ENCODE data around the gene RNASEL. TPM values are rescaled to one million over a fixed set of nuclear protein-coding genes. Genes with fewer than 3 reads are reported as not detected.

The RNASEL gene
- total RNA-seq, 1 donor from 2014 or later, result 3.1 TPM

DNA sequence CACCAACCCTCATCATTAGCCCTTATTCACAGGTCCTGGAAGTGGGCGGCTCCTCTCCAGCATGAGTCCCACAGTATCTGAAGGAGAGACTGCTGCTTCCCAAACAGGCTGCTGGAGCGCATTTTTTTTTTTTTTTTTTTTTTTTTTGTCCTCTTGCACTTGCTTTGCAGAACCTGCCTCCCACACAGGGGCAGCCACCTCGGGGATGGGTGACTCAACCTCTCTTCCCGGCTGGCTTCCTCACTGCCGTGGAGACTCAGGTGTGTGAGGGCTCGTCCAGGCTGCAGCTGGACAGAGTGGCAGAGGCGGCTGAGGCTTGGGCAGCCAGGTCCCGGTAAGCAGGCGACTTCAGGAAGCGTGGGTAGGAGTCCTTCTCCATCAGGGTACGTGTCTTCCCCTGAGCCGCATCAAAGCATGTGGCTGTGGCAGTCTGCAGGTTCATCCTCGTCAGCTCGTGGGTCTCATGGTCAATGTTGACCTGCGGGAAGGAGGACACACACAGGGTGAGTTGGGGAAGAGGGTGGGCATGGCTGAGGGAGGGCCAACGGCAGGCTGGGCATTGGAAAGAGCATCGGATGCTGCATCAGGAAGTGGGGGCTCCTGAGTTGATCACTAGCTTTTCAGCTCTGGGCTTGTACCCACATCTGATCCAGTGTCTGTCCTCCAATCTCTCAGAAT, 11.1 kb upstream of the RNASEL start:
- no peak for DNase-seq

DNA sequence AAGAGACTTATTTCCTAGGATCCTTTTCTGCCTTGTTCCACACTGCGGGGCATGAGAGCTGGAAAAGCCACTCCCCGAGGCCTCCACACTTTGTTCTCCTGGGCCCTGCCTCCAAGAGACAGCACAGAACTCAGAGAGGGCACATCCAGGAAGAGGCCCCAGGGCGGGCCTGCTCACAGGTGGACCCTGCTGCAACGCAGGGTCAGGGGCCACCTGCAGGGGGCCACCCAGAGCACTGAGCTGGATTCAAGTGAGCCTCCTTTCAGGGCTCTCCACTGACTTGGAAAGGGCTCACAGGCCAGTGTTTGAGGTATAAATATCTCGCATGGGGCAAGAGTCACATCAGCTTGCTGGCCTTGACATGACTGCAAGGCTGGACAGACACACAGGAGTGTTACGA, 10.3 kb upstream of the RNASEL start:
- DNase-seq, result no peak

DNA sequence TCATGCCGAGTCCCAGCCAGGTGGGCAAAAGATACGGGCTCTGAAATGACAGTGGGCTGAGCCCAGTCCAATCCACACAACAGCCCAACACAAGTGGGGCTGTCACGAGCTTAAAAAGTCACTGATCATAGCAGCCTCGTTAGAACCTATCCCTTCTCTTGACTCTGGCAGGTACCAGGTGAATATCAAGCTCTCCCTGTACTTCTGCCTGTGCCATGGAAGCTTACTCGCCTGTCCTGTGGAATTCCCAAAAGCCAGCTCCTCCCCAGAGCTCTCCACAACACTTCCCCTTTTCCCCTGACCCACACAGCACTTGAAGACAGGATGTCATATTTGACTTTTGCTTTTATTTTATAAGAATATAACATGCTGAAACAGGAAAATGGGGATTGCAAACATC, 9.2 kb upstream of the RNASEL start:
- no peak for DNase-seq

DNA sequence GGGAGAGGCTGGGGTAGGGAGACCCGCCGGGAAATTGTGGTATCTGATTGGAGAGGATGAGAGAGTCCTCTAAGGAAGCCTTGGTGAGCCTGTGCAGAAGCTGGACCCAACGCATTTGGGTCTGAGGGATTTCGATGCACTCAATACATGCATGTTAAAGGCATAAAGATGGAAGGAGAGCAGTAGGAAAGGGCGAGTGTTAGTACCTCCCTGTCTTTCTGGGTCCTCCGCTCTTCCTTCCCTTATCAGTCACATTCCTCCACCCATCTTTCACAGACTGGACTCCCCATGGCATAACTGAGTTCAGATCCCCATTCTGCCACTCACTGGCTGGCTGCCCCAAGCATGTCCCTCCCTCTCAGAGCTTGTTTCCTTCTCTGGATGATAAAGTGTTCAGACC, 7.9 kb upstream of the RNASEL start:
- no peak for DNase-seq

DNA sequence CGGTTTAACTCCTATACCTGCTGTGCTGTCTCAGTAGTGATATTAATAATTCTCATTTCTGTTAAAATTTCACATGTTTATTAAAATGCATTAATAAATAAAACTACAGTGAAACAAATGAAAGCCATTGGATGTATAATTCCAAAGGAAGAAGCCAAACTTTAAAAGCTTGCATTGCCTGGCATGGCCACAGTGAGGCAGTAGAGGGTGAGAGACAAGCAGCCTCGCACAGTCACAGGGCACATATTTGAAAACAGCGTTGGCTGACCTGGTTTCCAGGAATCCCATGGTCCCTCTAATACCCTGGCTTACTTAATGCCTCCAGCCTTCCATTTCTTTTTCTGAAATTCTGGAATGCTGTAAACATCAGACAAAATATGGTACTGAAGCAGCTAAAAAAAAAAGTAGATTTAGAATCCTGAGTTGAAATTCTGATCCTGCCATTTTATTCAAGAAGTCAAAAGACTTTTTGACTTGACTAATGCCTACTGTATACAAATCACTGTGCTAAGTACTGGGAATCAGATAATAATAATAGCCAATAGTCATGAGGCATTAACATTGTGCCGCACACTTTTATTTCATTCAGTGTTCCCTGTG, 6.7 kb upstream of the RNASEL start:
- DNase-seq, result peak; percentile 75

DNA sequence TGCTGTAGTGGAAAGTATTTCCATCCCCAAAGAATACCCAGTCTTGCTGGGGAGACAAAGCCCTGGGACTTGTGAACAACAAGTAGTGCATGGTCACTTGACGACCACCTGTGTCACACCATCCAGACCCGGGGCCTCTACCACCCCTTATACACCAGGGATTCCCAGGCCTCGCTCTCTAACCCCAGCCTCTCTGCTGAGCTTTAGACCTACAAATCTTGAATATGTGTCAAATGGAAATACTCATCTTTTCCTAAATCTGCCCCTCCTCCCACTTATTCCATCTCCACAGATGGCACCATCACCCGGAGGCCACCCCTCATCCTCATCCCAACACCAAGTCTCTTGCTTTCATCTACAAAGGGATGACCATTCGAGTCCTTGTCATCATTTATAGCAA, 875 bp upstream of the RNASEL start:
- no peak for DNase-seq

DNA sequence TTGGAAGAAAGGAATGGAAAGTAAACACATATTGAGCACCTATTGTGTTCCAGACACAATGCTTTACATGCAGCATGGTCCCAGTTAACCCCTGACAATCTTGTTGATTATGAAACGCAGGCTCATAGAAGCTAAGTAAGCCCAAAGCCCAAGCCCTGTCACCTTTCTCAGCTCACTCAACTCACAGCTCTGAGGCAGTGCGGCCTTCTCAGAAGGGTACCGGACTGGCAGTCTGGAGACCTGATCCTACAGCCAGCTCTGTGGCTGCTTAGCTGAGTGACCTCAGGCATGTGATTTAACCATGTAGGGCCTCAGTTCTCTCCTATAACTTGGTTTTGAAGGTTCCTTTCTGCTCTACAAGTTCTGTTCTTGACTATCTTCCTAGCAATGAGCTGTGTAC, 464 bp upstream of the RNASEL start:
- no peak for DNase-seq

DNA sequence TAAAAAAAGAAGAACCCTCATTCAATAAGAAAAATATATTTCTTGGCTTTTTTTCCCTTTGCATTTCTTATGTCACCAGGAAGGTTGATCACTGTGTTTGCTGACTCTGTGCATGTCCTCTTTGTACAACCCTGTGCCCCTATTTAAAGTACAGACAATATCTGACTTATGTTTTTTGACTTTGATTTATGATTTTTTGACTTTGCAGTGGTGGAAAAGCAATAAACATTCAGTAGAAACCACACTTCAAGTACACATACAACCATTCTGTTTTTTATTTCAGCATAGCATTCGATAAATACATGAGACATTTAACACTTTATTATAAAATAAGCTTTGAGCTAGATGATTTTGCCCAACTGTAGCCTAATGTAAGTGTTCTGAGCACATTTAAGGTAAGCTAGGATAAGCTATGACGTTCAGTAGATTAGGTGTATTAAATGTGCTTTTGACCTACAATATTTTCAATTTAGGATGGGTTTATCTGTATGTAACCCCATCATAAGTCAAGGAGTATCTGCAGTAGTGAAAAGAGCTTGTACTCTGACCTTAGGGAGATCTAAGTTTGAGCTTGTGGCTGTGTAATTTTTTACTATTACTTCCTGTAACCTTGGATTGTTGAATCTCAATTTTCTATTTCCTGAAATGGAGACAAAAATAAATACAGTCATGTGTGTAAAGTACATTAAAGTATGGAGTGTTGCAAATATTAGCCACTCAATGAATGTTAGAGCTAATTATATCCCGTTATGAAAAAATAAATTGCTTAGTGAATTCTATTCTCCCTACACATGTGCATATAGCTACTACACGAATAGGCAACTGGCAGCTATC, 1.2 kb downstream of the RNASEL start:
- DNase-seq, result no peak

DNA sequence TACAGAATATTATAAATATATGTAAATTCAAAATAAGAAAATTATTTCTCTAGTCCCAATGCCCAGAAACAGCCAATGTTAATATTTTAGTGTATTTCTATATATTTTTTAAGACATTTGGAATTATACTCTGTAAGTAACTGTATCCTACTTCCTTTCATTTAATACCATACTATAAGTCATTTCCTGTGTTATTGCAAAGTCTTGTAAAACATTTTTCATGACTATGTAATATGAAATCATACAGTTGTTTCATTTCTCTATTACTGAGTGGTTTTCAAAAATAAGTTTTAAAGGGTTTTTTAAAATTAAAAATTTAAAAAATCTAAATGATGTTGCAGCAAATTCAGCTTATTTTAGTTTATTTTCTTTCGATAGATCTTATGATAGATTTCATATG, 2.0 kb downstream of the RNASEL start:
- no peak for DNase-seq

DNA sequence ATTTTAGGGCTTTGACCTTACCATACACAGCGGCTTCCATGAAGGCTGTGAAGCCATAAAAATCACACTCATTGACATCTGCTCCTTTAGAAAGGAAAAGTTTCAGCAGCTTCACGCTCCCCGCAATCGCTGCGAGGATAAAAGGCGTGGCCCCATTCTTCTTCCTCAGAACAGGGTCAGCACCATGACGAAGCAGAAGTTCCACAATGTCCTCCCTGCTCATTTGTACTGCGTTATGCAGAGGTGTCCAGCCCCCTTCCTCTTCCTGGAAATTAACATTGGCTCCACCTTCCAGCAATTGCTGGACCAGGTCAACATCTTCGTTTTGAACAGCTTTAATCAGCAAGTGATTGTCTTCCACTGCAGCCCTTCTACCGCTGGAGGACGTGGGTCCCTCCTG, 2.7 kb downstream of the RNASEL start:
- DNase-seq, result no peak

DNA sequence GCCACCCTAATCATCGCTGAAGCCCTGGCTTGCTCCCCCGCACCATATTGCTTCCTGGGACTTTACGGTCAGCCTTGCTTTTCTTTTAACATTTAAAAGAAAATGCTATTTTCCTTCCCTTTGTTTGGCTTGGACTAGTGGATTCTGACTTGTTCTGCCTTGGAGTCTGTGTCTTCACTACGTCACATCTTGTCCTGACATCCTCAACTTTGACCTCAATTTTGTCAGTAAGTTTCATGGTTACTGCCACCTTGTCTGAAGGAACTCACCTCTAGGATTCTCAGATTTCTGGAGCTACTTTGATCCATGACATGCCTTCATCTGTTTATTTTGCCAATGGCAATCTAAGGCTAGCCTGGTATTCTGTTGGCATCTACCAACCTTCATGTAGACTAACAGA, 4.3 kb downstream of the RNASEL start:
- no peak for DNase-seq

DNA sequence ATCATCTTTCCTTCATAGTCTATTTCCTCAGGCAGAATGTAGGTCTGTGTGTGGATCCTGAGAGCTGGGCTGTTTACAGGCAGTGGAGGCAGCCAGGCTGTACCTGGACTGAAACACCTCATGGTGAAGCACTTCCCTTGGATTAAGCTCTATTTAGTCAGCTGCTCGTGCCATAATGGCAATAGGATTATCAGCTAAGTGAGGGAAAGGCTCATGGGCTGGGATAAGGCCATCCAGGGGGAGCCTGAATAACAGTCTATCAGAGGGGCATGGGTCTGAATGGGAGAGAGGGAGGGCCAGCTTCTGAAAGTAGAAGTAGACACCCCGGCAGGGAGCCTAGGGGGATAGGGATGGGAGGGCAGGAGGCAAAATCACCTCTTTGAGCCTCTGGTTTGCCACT, 8.3 kb downstream of the RNASEL start:
- DNase-seq, result no peak

DNA sequence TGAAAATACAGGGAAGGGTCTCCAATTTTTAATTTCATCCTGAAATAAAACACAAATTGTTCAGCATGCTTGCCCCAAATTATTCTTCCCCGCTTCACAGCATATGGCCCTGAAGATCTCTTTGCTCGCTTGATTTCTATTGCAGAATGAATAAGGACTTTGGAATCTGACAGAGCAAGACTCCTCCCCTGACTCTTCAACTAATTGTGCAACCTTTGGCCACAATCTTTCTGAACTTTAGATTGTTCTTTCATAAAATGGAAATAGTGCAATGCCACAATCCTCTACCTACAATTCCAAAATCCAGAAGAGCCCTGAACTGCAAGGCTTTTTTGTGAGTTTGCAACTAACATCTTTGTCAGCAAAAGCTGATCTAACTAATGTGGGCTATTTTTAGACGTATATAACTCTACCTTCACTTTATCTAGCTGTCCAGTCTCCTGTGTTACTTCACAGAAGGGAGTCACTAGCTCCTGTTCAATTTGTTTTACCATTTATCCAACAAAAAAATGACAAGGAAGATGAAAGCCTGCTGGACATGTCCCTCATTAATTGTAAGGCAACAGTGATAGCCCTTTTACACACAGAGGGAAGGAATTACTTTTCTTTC, 13.4 kb downstream of the RNASEL start:
- DNase-seq, result no peak

DNA sequence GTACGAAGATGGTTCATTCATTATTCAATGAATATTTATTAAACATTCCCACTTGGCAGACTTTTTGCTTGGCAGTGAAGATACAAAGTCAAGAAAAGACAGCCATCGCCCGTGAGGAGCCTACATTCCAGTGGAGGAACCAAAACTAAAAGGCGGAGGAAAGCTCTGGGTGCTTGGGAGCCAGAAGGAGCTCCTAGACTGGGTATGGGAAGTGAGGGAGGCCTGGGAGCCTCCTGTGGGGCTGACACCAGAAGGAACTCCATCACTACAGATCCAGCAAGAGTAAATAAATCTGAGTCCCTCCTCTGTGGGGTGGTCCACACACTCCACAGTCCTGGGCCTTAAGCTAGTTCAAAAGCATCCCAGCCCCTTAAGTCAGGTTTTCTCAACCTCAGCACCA, 14.9 kb downstream of the RNASEL start:
- no peak for DNase-seq

DNA sequence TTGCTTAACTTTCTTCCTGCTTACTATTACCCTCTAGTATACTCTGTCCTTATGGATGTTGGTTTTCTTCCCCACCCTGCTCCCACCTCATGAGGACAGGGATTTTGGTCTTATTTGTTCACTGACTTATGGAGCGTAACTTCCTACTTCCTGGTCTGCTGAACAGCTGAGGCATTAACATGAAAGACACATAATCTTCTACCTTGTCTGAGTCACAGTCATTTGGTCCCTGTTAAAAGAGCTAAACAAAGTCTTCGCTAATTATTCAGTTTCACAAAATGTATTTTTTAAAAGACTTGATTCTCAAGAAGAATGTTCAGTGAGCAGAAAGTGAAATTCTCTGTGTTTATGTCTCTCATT, 18.5 kb downstream of the RNASEL start:
- DNase-seq, result no peak

DNA sequence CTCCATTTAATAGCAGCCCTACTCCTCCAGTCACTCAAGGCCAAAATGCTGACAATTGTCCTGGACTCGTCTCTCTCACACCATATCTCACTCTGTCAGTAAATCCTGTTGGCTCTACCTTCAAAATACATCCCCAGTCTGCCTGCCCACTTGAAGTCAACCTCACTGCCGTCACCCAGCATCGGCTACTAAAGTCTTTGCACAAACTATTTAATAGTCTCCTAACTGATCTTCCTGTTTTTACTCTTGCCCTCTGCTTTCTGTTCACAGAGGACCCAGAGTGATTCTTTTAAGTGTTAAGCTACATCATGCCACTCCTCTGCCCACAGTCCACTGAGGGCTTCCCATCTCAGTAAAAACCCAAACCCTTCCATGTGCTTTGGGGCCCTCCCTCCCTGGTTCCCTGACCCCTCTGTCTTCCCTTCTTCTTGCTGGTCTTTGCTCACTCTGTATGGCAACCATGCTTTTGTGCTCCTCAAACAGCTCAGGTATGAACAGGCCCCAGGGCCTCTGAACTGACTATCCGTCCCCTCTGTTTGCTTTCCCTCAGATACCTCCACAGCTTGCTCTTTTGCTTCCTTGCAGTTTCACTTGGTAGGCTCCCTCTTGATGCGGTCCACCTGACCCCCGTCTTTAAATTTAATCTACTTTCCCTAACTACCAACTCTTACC, 19.0 kb downstream of the RNASEL start:
- no peak for DNase-seq

DNA sequence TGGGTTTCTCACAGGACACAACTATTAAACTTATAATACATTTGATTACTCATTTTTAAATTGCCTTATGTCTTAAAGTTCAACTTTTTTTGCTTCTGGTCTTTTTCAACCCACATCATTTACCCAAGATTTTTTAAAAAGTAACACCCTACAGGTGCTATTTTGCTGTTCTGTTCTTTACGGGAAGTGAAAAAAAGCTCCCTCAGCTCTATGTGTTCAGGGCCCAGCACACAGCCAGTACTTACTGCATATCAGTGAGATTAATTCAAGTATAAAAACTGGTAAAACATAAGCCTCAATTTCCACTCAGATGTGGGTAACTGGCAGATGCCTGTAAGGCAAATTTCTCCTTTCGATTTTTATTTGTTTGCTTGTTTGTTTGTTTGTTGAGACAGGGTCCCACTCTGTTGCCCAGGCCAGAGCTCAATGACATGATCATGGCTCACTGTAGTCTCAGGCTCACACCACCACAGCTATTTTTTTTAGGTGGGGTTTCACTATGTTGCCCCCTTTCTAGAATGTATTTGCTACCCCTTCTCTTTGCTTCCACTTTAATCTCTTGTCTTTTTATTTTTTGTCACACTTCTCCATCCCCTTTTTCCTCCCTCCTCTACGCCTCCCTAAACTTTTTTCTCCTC, 20.3 kb downstream of the RNASEL start:
- DNase-seq, result no peak

DNA sequence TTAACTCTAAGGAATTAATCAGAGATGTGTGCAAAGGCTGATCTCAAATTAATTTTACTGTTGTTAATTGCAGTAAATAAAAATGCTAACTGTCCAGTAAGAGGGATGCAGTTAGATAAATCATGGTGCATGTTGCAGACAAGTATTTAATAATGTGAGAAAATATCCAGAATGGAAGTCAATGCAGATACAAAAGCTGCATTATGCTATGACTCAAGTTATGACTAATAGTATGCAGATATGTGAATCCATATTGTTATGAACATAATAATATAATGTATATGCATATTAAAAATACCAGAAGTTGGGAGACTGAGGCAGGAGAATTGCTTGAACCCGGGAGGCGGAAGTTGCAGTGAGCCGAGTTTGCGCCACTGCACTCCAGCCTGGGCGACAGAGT, 21.4 kb downstream of the RNASEL start:
- DNase-seq, result no peak

DNA sequence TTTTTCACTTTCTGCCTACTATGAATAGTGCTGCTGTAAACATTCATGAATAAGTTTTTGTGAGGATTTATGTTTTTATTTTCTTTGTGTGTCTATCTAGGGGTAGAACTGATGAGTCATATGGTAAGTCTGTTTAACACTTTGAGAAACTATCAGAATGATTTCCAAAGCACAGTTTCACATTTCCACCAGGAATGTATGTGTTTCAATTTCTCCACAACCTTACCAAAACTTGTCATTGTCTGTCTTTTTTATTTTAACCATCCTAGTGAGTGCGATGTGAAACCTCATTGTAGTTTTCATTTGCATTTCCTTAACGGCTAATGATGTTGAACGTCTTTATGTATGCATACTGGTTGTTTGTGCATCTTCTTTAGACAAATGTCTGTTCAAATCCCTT, 23.5 kb downstream of the RNASEL start:
- no peak for DNase-seq

DNA sequence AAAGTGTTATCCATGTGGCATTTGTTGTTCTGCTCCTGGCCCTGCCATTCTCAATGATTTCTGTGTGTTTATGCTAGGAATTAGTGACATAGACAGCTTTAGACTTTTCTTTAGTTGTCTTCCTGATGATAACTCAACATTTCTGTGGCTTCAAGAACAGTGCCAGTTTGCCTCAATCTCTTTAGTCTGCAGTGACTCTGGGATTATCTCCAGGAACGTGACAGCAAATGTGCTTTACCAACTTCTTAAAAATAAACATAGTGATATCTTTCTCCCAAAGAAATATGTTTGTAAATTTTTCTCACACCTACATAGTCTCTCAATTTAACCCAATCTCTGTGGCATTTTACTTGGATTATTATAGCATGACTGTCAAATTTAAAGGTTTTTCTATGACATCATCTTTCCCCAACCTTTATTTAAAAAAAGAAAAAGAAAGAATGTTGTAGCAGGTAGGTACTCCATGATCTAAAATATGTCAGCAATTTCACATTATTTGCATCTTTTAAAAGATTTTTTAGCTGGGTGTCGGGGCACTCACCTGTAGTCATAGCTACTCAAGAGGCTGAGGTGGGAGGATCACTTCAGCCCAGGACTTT, 24.6 kb downstream of the RNASEL start:
- no peak for DNase-seq

DNA sequence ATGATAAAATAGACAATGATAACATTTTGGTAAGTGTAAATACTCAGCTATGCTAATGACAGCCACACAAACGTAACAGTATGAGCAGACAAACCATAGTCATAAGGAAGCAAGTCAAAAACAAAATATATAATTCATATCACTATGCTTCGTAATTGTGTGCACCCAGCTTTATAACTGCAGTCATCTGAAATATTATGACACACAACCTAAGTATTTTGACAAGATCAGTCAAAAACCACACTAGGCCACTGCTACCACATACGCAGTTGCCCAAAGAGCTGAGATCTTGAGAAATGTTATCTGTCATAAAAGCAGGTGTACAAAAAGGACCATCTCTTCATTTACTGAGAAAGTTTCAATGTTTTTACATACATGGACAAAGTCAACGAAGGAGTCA, 26.0 kb downstream of the RNASEL start:
- DNase-seq, result no peak

DNA sequence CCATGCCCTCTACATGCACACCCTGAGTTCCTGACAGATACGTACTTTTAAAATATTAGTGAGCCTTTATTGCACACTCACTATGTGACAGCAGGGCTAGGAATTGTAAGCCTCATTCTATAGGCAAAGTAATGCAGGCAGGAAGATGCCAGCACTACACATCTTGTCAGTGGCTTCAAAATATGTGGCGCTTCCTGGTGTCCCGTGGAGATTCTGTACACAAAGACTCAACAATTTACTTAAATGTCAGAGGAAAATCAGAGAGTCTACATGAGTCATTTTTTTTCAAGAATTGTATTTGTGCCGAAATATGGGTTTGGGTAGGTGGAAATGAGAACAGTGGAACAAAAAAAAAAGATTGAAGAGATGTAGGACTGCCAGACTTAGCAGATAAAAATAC, 27.6 kb downstream of the RNASEL start:
- DNase-seq, result no peak

Data from dermis blood vessel endothelial cell (primary cell).